ENCODE measurements around the gene OPCML.

Gene OPCML

GRCh38 chr11:132811649-132812048 lies 720.7 kb downstream of the OPCML start:
- no peak for ATAC-seq
- TF ChIP-seq RARB (CRISPR knock-in tag; IDR thresholded peaks at IDR 0.05) (no peak), GLIS3 (CRISPR knock-in tag; IDR thresholded peaks at IDR 0.05) (no peak), TCF4 (CRISPR knock-in tag; IDR thresholded peaks at IDR 0.05; ENCODE audit: borderline replicate concordance) (no peak), TOX (CRISPR knock-in tag; IDR thresholded peaks at IDR 0.05; ENCODE audit: borderline replicate concordance) (no peak)

- no peak for ATAC-seq
- no peak for TF ChIP-seq ARNTL (CRISPR knock-in tag; IDR thresholded peaks at IDR 0.05; ENCODE audit: borderline replicate concordance, low read depth)
- TF ChIP-seq ISL1 (CRISPR knock-in tag; IDR thresholded peaks at IDR 0.05), result no peak
- no peak for TF ChIP-seq TOX (CRISPR knock-in tag; IDR thresholded peaks at IDR 0.05; ENCODE audit: borderline replicate concordance)
- TF ChIP-seq GLIS3 (CRISPR knock-in tag; IDR thresholded peaks at IDR 0.05), result no peak
- no peak for TF ChIP-seq TCF4 (CRISPR knock-in tag; IDR thresholded peaks at IDR 0.05; ENCODE audit: borderline replicate concordance)
- no peak for TF ChIP-seq CSRNP3 (CRISPR knock-in tag; IDR thresholded peaks at IDR 0.05)
- TF ChIP-seq ZC3H10 (CRISPR knock-in tag; IDR thresholded peaks at IDR 0.05), result no peak
- no peak for TF ChIP-seq BACH2 (CRISPR knock-in tag; IDR thresholded peaks at IDR 0.05; ENCODE audit: borderline replicate concordance)
- TF ChIP-seq PPARA (CRISPR knock-in tag; IDR thresholded peaks at IDR 0.05; ENCODE audit: borderline replicate concordance), result no peak
- no peak for TF ChIP-seq ZNF565 (CRISPR knock-in tag; conservative IDR thresholded peaks at IDR 0.05; ENCODE audit: low read depth)
- TF ChIP-seq ZNF8 (CRISPR knock-in tag; IDR thresholded peaks at IDR 0.05), result no peak
- TF ChIP-seq SNAI2 (CRISPR knock-in tag; IDR thresholded peaks at IDR 0.05), result no peak
- TF ChIP-seq ZFP3 (CRISPR knock-in tag; IDR thresholded peaks at IDR 0.05), result no peak
- TF ChIP-seq RARB (CRISPR knock-in tag; IDR thresholded peaks at IDR 0.05), result no peak
These were observed 723.2 kb downstream of the OPCML start for GRCh38 chr11:132809070-132809469.

- no peak for ATAC-seq
- TF ChIP-seq RARB (CRISPR knock-in tag; IDR thresholded peaks at IDR 0.05), result no peak
- TF ChIP-seq PATZ1 (CRISPR knock-in tag; IDR thresholded peaks at IDR 0.05; ENCODE audit: borderline replicate concordance), result no peak
- no peak for TF ChIP-seq ZNF8 (CRISPR knock-in tag; IDR thresholded peaks at IDR 0.05)
- no peak for TF ChIP-seq TOX (CRISPR knock-in tag; IDR thresholded peaks at IDR 0.05; ENCODE audit: borderline replicate concordance)
- TF ChIP-seq ZNF565 (CRISPR knock-in tag; conservative IDR thresholded peaks at IDR 0.05; ENCODE audit: low read depth), result no peak
- no peak for TF ChIP-seq TCF4 (CRISPR knock-in tag; IDR thresholded peaks at IDR 0.05; ENCODE audit: borderline replicate concordance)
- no peak for TF ChIP-seq POU6F1 (CRISPR knock-in tag; IDR thresholded peaks at IDR 0.05; ENCODE audit: borderline replicate concordance, low read depth)
- no peak for TF ChIP-seq SNAI2 (CRISPR knock-in tag; IDR thresholded peaks at IDR 0.05)
- no peak for TF ChIP-seq ZFP3 (CRISPR knock-in tag; IDR thresholded peaks at IDR 0.05)
- no peak for TF ChIP-seq OSR1 (CRISPR knock-in tag; IDR thresholded peaks at IDR 0.05)
- no peak for TF ChIP-seq ZNF70 (CRISPR knock-in tag; IDR thresholded peaks at IDR 0.05)
- TF ChIP-seq CREB5 (CRISPR knock-in tag; IDR thresholded peaks at IDR 0.05; ENCODE audit: low read depth), result no peak
- no peak for TF ChIP-seq ARNTL (CRISPR knock-in tag; IDR thresholded peaks at IDR 0.05; ENCODE audit: borderline replicate concordance, low read depth)
- no peak for TF ChIP-seq ZC3H10 (CRISPR knock-in tag; IDR thresholded peaks at IDR 0.05)
- TF ChIP-seq CSRNP3 (CRISPR knock-in tag; IDR thresholded peaks at IDR 0.05), result no peak
- TF ChIP-seq PPARA (CRISPR knock-in tag; IDR thresholded peaks at IDR 0.05; ENCODE audit: borderline replicate concordance), result no peak
These were observed 728.0 kb downstream of the OPCML start for GRCh38 chr11:132804258-132804657.

GRCh38 chr11:132803436-132803835 lies 728.9 kb downstream of the OPCML start:
- TF ChIP-seq ZC3H10 (CRISPR knock-in tag; IDR thresholded peaks at IDR 0.05) (no peak), ZNF70 (CRISPR knock-in tag; IDR thresholded peaks at IDR 0.05) (no peak), ARNTL (CRISPR knock-in tag; IDR thresholded peaks at IDR 0.05; ENCODE audit: borderline replicate concordance, low read depth) (no peak), ZNF565 (CRISPR knock-in tag; conservative IDR thresholded peaks at IDR 0.05; ENCODE audit: low read depth) (no peak), ESRRG (CRISPR knock-in tag; IDR thresholded peaks at IDR 0.05) (no peak), POU6F1 (CRISPR knock-in tag; IDR thresholded peaks at IDR 0.05; ENCODE audit: borderline replicate concordance, low read depth) (no peak), BACH2 (CRISPR knock-in tag; IDR thresholded peaks at IDR 0.05; ENCODE audit: borderline replicate concordance) (no peak), PATZ1 (CRISPR knock-in tag; IDR thresholded peaks at IDR 0.05; ENCODE audit: borderline replicate concordance) (no peak), PPARA (CRISPR knock-in tag; IDR thresholded peaks at IDR 0.05; ENCODE audit: borderline replicate concordance) (no peak), ZFP30 (CRISPR knock-in tag; IDR thresholded peaks at IDR 0.05) (no peak), ZFP3 (CRISPR knock-in tag; IDR thresholded peaks at IDR 0.05) (no peak), GLIS3 (CRISPR knock-in tag; IDR thresholded peaks at IDR 0.05) (no peak), TCF4 (CRISPR knock-in tag; IDR thresholded peaks at IDR 0.05; ENCODE audit: borderline replicate concordance) (no peak), TOX (CRISPR knock-in tag; IDR thresholded peaks at IDR 0.05; ENCODE audit: borderline replicate concordance) (no peak)
- no peak for ATAC-seq

Measured in SK-N-SH treated with all-trans-retinoic acid at 6 μM for 48 hours (cell line).